Measurements from ENCODE around the gene L2HGDH. TPM values are rescaled to one million over a fixed set of nuclear protein-coding genes. Genes with fewer than 3 reads are reported as not detected.

L2HGDH gene
- total RNA-seq, 3 donors from 2014 or later (not counting 1 experiment from before 2014, with no cell fraction given) = 4.2 to 5.6 (median 5.4) TPM

GRCh38 chr14:50339178-50339804 lies 27.3 kb upstream of the L2HGDH start:
- no peak overlapping the region for H3K4me3 ChIP-seq (ENCODE audit: low read length)
- no peak overlapping the region for H3K27ac Mint-ChIP-seq
- H3K4me1 Mint-ChIP-seq = peaks cover 22 to 36% of the 10 kb centered on the region in 2 donors
- WGBS (ENCODE audit: insufficient coverage) = 90% methylated on average over 1 of the region's 3 CpGs
- H3K36me3 ChIP-seq (ENCODE audit: control insufficient read depth, insufficient read depth, low read length) = peaks cover 7% of the 10 kb centered on the region
- H3K27ac ChIP-seq (ENCODE audit: low read length) = no peak overlapping the region
- no peaks in the 10 kb centered on the region for H3K27me3 Mint-ChIP-seq (ENCODE audit: low read depth in 2 of 2)
- H3K4me1 ChIP-seq (ENCODE audit: control insufficient read depth, insufficient read depth, low read length) = peaks cover 14% of the 10 kb centered on the region
- TF ChIP-seq, protein P1, sequence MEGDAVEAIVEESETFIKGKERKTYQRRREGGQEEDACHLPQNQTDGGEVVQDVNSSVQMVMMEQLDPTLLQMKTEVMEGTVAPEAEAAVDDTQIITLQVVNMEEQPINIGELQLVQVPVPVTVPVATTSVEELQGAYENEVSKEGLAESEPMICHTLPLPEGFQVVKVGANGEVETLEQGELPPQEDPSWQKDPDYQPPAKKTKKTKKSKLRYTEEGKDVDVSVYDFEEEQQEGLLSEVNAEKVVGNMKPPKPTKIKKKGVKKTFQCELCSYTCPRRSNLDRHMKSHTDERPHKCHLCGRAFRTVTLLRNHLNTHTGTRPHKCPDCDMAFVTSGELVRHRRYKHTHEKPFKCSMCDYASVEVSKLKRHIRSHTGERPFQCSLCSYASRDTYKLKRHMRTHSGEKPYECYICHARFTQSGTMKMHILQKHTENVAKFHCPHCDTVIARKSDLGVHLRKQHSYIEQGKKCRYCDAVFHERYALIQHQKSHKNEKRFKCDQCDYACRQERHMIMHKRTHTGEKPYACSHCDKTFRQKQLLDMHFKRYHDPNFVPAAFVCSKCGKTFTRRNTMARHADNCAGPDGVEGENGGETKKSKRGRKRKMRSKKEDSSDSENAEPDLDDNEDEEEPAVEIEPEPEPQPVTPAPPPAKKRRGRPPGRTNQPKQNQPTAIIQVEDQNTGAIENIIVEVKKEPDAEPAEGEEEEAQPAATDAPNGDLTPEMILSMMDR (IDR thresholded peaks at IDR 0.05) = no peak
- no peak for ATAC-seq
- intact Hi-C loops (cut with micrococcal nuclease) = no loop called here
- H3K27me3 ChIP-seq (ENCODE audit: control insufficient read depth, insufficient read depth, low read length) = no peaks in the 10 kb centered on the region
- no peak for DNase-seq
- no peaks in the 10 kb centered on the region for H3K9me3 ChIP-seq (ENCODE audit: control insufficient read depth, insufficient read depth, low read length)
- no peaks in the 10 kb centered on the region for H3K36me3 Mint-ChIP-seq
- no peaks in the 10 kb centered on the region for H3K9me3 Mint-ChIP-seq
- H3K4me3 Mint-ChIP-seq = no peak overlapping the region

- TF ChIP-seq, protein P1 (IDR thresholded peaks at IDR 0.05) = no peak
- no peaks in the 10 kb centered on the region for H3K36me3 Mint-ChIP-seq
- no peaks in the 10 kb centered on the region for H3K27me3 ChIP-seq (ENCODE audit: control insufficient read depth, insufficient read depth, low read length)
- H3K9me3 ChIP-seq (ENCODE audit: control insufficient read depth, insufficient read depth, low read length) = no peaks in the 10 kb centered on the region
- H3K9me3 Mint-ChIP-seq = no peaks in the 10 kb centered on the region
- H3K36me3 ChIP-seq (ENCODE audit: control insufficient read depth, insufficient read depth, low read length) = peaks cover 7% of the 10 kb centered on the region
- H3K27ac Mint-ChIP-seq = no peak overlapping the region
- H3K27ac ChIP-seq (ENCODE audit: low read length) = no peak overlapping the region
- DNase-seq (no peak), ATAC-seq (no peak)
- H3K27me3 Mint-ChIP-seq (ENCODE audit: low read depth in 2 of 2) = no peaks in the 10 kb centered on the region
- no peak overlapping the region for H3K4me3 Mint-ChIP-seq
- peaks cover 22 to 30% of the 10 kb centered on the region in 2 donors for H3K4me1 Mint-ChIP-seq
- WGBS (ENCODE audit: insufficient coverage) = 100% methylated on average over 2 of the region's 2 CpGs
- intact Hi-C loops (cut with micrococcal nuclease) = no loop called here
- H3K4me3 ChIP-seq (ENCODE audit: low read length) = no peak overlapping the region
- H3K4me1 ChIP-seq (ENCODE audit: control insufficient read depth, insufficient read depth, low read length) = peaks cover 14% of the 10 kb centered on the region
These were observed 26.6 kb upstream of the L2HGDH start for GRCh38 chr14:50338587-50338986.

DNA sequence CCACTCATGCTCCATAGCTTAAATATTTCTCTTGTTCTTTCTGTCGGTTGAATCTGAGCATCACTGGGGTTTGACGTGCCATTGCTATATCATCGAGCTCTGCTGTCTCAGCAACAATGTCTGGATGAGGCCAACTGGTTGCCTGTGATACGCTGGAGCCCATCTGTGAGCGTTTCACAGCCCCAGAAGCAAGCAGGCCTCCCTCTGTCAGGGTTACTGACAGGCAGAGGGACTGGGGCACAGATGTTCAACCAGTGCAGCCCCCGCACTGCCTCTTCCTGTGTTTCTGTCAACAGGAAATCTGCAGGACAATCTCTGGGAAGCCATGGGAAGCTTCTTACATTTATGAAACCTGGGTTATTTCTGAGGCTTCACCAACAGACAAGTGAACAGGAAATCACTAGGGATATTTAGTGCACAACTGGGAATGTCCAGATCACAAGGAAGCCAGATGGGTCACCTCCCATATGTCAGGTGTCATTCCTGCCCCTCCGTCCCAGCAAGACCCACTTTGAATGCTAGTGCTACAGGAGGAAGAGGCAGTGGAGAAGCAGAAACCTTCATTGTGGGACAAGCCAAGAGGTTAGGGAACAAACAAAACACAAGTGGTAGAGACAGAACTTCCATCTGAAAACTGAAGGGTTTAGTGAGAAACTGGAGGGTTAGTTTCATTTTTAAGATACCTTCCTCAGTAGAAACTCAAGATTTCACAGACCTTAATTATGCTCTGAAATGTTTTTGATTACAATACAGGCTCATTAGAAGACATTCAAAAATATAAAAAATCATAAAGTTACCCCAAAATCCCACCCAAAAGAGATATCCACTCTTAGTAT lies 24.2 kb upstream of the L2HGDH start:
- Mint-ChIP-seq H3K27me3 (ENCODE audit: low read depth in 2 of 2) (no peaks in the 10 kb centered on the region), H3K9me3 (no peaks in the 10 kb centered on the region), H3K4me1 (peaks cover 21 to 22% of the 10 kb centered on the region in 2 donors), H3K36me3 (no peaks in the 10 kb centered on the region), H3K27ac (peak overlapping the region; percentile 77 to 78), H3K4me3 (peak overlapping the region; percentile 67)
- H3K4me1 ChIP-seq (ENCODE audit: control insufficient read depth, insufficient read depth, low read length) = peaks cover 6% of the 10 kb centered on the region
- TF ChIP-seq, protein P1 (IDR thresholded peaks at IDR 0.05) = no peak
- WGBS (ENCODE audit: insufficient coverage) = 26% methylated on average over 7 of the region's 7 CpGs
- no peaks in the 10 kb centered on the region for H3K9me3 ChIP-seq (ENCODE audit: control insufficient read depth, insufficient read depth, low read length)
- ATAC-seq (peak in 2 of 3 donors; percentile 40 to 49), DNase-seq (peak in 1 of 2 donors; percentile 7)
- no peak overlapping the region for H3K27ac ChIP-seq (ENCODE audit: low read length)
- no peaks in the 10 kb centered on the region for H3K27me3 ChIP-seq (ENCODE audit: control insufficient read depth, insufficient read depth, low read length)
- intact Hi-C loops (cut with micrococcal nuclease) = no loop called here
- peaks cover 25% of the 10 kb centered on the region for H3K36me3 ChIP-seq (ENCODE audit: control insufficient read depth, insufficient read depth, low read length)
- H3K4me3 ChIP-seq (ENCODE audit: low read length) = no peak overlapping the region
